Osteoblast (primary cell): ENCODE measurements around the gene B4GALT1. TPM values are rescaled to one million over a fixed set of nuclear protein-coding genes. Genes with fewer than 3 reads are reported as not detected.
"Not testable (repeated sequence)": the region's sequence is repeated elsewhere in the genome, so short reads cannot be mapped to it uniquely, and the experiment has no call there.

Source experiments
- DNase-seq: peaks from one replicate; pipeline ENCODE4 v3.0.0; 2011; ENCODE audit warnings: low spot score, mixed read lengths; ENCODE audit not compliant: insufficient read length; ENCODE audit errors: missing footprints
- H2AFZ ChIP-seq: 2 replicates; pipeline ENCODE4 v1.6.0; 2011; ENCODE audit warnings: mild to moderate bottlenecking, low read length
- H3K27ac ChIP-seq: 2 replicates; pipeline ENCODE4 v1.5.1; 2011; ENCODE audit warnings: mild to moderate bottlenecking, low read depth, low read length, moderate library complexity
- H3K27me3 ChIP-seq: 2 replicates; pipeline ENCODE4 v1.6.0; 2012; ENCODE audit warnings: mild to moderate bottlenecking, control low read depth, inconsistent platforms, low read length, moderate library complexity; ENCODE audit not compliant: insufficient read depth
- H3K36me3 ChIP-seq: 2 replicates; pipeline ENCODE4 v1.5.1; 2011; ENCODE audit warnings: mild to moderate bottlenecking, low read length, control low read depth, moderate library complexity; ENCODE audit not compliant: insufficient read depth
- H3K4me1 ChIP-seq: 2 replicates; pipeline ENCODE4 v1.5.1; 2011; ENCODE audit warnings: mild to moderate bottlenecking, low read length, control low read depth, moderate library complexity; ENCODE audit not compliant: insufficient read depth
- H3K4me2 ChIP-seq: 2 replicates; pipeline ENCODE4 v1.6.0; 2011; ENCODE audit warnings: mild to moderate bottlenecking, low read length; ENCODE audit not compliant: insufficient read depth
- H3K4me3 ChIP-seq: fragments of 200-600 bp; sonication (generic); 3 replicates; pipeline ENCODE4 v1.5.1; 2012; ENCODE audit warnings: mild to moderate bottlenecking, low read length, inconsistent platforms; ENCODE audit not compliant: insufficient read depth
- H3K79me2 ChIP-seq: 2 replicates; pipeline ENCODE4 v1.6.0; 2012; ENCODE audit warnings: mild to moderate bottlenecking, low read length, control low read depth, inconsistent platforms; ENCODE audit not compliant: insufficient read depth
- H3K9me3 ChIP-seq: 2 replicates; pipeline ENCODE4 v1.5.1; 2011; ENCODE audit warnings: low read depth, low read length, control low read depth
- H4K20me1 ChIP-seq: 2 replicates; pipeline ENCODE4 v1.6.0; 2012; ENCODE audit warnings: mild to moderate bottlenecking, low read length, control low read depth; ENCODE audit not compliant: insufficient read depth
- CTCF ChIP-seq: IDR thresholded peaks from 2 replicates; pipeline ENCODE4 v1.5.1; 2011; ENCODE audit warnings: mild to moderate bottlenecking, low read depth, low read length, moderate library complexity; ENCODE audit errors: extremely low read depth
- total RNA-seq: library from RNA; depleted of rRNA; stranded (reverse); fragments of >200 nt; gene quantifications from 2 replicates; pipeline ENCODE4 v1.2.3, GENCODE V29; 2012

B4GALT1 gene
- total RNA-seq, 1 donor = 63.7 TPM

DNA sequence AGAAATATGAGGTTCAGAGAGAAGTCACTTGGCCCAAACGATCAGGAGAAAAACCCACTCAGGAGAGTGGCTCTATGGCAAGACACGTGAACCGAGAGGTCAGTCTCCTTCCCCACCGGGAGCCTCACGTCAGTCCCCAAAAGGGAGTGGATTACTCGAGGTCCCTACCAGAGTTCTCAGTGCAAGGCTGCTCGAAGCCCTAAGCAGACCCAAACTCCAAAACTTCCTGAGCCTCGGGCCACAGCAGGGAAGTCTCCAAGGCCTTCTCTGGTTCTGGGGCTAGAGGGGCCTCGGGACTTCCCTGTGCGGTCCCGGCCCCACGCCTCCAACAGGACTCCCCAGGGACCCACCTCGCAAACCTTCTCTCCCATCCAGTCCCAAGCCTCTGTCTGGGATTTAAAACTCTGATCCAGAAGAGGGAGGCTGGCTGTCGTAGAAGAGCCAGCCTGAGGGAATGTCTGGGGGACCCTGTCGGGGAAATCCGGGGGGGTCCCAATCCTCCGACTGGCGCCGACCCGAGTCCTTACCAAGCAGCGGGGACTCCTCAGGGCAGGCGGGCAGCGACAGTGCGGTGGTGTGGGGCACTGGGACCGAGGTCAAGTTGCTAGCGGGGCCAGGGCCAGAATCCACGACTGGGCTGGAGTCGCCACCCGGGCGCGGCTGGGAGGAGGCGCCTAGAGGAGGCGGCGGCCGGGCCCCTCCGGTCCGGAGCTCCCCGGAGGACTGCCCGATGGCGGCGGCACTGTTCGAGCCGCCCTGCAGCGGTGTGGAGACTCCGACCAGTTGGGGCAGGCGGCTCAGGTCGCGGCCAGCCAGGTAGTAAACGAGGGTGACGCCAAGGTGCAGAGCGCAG is 679 bp downstream of the B4GALT1 start:
- Histone ChIP-seq H3K27me3 (no peaks in the 10 kb centered on the region), H3K27ac (peak overlapping the region; percentile 95), H3K9me3 (no peaks in the 10 kb centered on the region), H2AFZ (no peak overlapping the region), H3K79me2 (peaks cover 55% of the 10 kb centered on the region), H3K36me3 (no peaks in the 10 kb centered on the region), H3K4me3 (peak overlapping the region; percentile 91), H4K20me1 (peaks cover 7% of the 10 kb centered on the region), H3K4me1 (peaks cover 47% of the 10 kb centered on the region), H3K4me2 (peak overlapping the region; percentile 92)
- TF ChIP-seq CTCF = no peak
- peak; percentile 85 for DNase-seq

GRCh38 chr9:33165263-33166151 is 1.6 kb downstream of the B4GALT1 start:
- Histone ChIP-seq H3K4me2 (peak overlapping the region; percentile 92), H3K36me3 (no peaks in the 10 kb centered on the region), H3K4me3 (peak overlapping the region; percentile 91), H3K9me3 (no peaks in the 10 kb centered on the region), H3K79me2 (peaks cover 65% of the 10 kb centered on the region), H2AFZ (no peak overlapping the region), H4K20me1 (peaks cover 9% of the 10 kb centered on the region), H3K4me1 (peaks cover 55% of the 10 kb centered on the region), H3K27ac (peak overlapping the region; percentile 95), H3K27me3 (no peaks in the 10 kb centered on the region)
- TF ChIP-seq CTCF = no peak
- peak; percentile 93 for DNase-seq

DNA sequence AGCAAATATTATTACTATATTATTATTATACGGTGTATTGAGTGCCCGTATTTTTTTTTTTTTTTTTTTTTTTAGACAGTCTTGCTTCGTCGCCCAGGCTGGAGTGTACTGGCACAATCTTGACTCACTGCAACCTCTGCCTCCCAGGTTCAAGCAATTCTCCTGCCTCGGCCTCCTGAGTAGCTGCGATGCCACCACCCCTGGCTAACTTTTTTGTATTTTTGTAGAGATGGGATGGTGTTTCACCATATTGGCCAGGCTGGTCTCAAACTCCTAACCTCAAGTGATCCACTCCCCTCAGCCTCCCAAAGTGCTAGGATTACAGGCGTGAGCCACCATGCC is 2.2 kb downstream of the B4GALT1 start:
- H3K27me3 ChIP-seq, H3K9me3 ChIP-seq, DNase-seq, H3K36me3 ChIP-seq, H4K20me1 ChIP-seq, H2AFZ ChIP-seq: not testable (repeated sequence)
- Histone ChIP-seq H3K27ac (peak overlapping the region; percentile 95), H3K4me2 (peak overlapping the region; percentile 92), H3K79me2 (peaks cover 71% of the 10 kb centered on the region), H3K4me1 (peaks cover 61% of the 10 kb centered on the region), H3K4me3 (peak overlapping the region; percentile 91)

GRCh38 chr9:33164138-33164809 is 2.9 kb downstream of the B4GALT1 start:
- H2AFZ ChIP-seq = no peak overlapping the region
- no peak for DNase-seq
- peaks cover 67% of the 10 kb centered on the region for H3K4me1 ChIP-seq
- peak overlapping the region; percentile 95 for H3K27ac ChIP-seq
- TF ChIP-seq CTCF = no peak
- H3K27me3 ChIP-seq = no peaks in the 10 kb centered on the region
- peak overlapping the region; percentile 92 for H3K4me2 ChIP-seq
- no peaks in the 10 kb centered on the region for H3K9me3 ChIP-seq
- H3K79me2 ChIP-seq = peaks cover 77% of the 10 kb centered on the region
- no peaks in the 10 kb centered on the region for H3K36me3 ChIP-seq
- peak overlapping the region; percentile 91 for H3K4me3 ChIP-seq
- peaks cover 9% of the 10 kb centered on the region for H4K20me1 ChIP-seq
